Gastroesophageal sphincter (tissue), 4 donors: ENCODE data around the gene HPCAL1. TPM values are rescaled to one million over a fixed set of nuclear protein-coding genes. Genes with fewer than 3 reads are reported as not detected.

Experiments used
- ATAC-seq: fragments of 150-250 bp; one replicate; pipeline ENCODE4 v1.9.1; 2016; ENCODE audit warnings: mild to moderate bottlenecking, moderate library complexity
- H3K27ac ChIP-seq, 4 donors: fragments of 200-600 bp; sonication (generic) in 3 of 4; 1 replicate in 3 of 4; 2 replicates in 1 of 4; pipeline ENCODE4 v1.5.1; 2016 to 2019
- H3K27me3 ChIP-seq: fragments of 200-600 bp; sonication (generic); one replicate; pipeline ENCODE4 v1.5.1; 2019
- H3K36me3 ChIP-seq, 2 donors: fragments of 200-600 bp; sonication (generic); one replicate each; pipeline ENCODE4 v1.5.1; 2019; ENCODE audit warnings: control low read depth in 1 of 2
- H3K4me1 ChIP-seq, 3 donors: fragments of 200-600 bp; sonication (generic); 1 replicate in 2 of 3; 2 replicates in 1 of 3; pipeline ENCODE4 v1.5.1; 2016 to 2019; ENCODE audit warnings: control low read depth in 2 of 3
- H3K4me3 ChIP-seq, 2 donors: fragments of 200-600 bp; sonication (generic); one replicate each; pipeline ENCODE4 v1.5.1; 2019; ENCODE audit warnings: mild to moderate bottlenecking in 1 of 2, moderate library complexity in 1 of 2
- H3K9me3 ChIP-seq, 3 donors: fragments of 200-600 bp; sonication (generic); one replicate each; pipeline ENCODE4 v1.5.1; 2017 to 2019; ENCODE audit warnings: control low read depth in 2 of 3
- EP300 ChIP-seq: sonication (generic); formaldehyde crosslinking; IDR thresholded peaks from one replicate; pipeline ENCODE4 v1.6.1; 2017; ENCODE audit warnings: antibody characterized with exemption, mild to moderate bottlenecking
- POLR2A ChIP-seq, 2 donors: fragments of 450-650 bp; IDR thresholded peaks; one replicate each; pipeline ENCODE4 v1.6.1; 2017; ENCODE audit warnings: antibody characterized with exemption in 2 of 2, mild to moderate bottlenecking in 2 of 2, moderate library complexity in 1 of 2
- POLR2AphosphoS5 ChIP-seq: sonication (generic); formaldehyde crosslinking; IDR thresholded peaks from one replicate; pipeline ENCODE4 v1.6.1; 2017; ENCODE audit warnings: antibody characterized with exemption
- WGBS, 2 donors: methylation state at CpG; one replicate each; pipeline ENCODE4 v1.1.5; 2018; ENCODE audit warnings: low coverage in 1 of 2; 5-methylcytosine and 5-hydroxymethylcytosine counted together
- total RNA-seq, 4 donors: library from RNA; depleted of rRNA; stranded (reverse); fragments of >200 nt; gene quantifications; one replicate each; pipeline ENCODE4 v1.1.0, GENCODE V29; 2016
- TF ChIP-seq, protein P1 (sequence below), 4 experiments: fragments of 200-600 bp in 2 of 4; fragments of 450-650 bp in 2 of 4; sonication (generic) in 1 of 4; IDR thresholded peaks; one replicate each; pipeline ENCODE4 v1.5.1; 2017 to 2019; ENCODE audit warnings: antibody characterized with exemption in 4 of 4, mild to moderate bottlenecking in 2 of 4, moderate library complexity in 2 of 4

HPCAL1 gene
- total RNA-seq, 4 donors from 2014 or later: 17.0 to 42.1 (median 29.8) TPM

DNA sequence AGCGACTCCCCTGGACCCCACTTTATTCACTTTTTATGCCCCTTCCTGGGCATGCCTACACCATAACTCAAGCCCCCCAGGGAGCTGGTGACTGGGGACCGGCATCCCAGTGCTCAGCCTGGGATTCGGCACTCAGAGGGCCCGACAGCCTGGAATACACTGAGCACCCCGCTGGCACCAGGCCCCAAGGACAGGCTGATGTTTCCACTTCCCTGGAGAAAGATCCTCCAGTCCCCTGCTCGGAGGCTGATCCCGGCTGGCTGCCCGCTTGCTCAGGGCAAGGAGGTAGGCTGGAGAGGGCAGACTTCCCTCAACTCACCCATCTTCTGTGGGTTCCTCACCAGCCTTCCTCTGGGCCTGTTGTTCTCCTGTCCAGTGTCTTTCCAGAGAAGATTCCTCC lies 108.9 kb downstream of the HPCAL1 start:
- no CpG with 5 or more reads among the region's 8 CpGs for WGBS, 2 donors
- no peak overlapping the region for H3K4me3 ChIP-seq
- H3K27me3 ChIP-seq: no peaks in the 10 kb centered on the region
- no peak for ATAC-seq
- no peaks in the 10 kb centered on the region for H3K36me3 ChIP-seq
- H3K4me1 ChIP-seq: peaks cover 0 to 39% (median 5%) of the 10 kb centered on the region in 3 donors
- H3K9me3 ChIP-seq: no peaks in the 10 kb centered on the region
- no peak overlapping the region for H3K27ac ChIP-seq
- TF ChIP-seq POLR2A (IDR thresholded peaks at IDR 0.05) (no peak), EP300 (no peak), POLR2AphosphoS5 (no peak)
- TF ChIP-seq, protein P1, sequence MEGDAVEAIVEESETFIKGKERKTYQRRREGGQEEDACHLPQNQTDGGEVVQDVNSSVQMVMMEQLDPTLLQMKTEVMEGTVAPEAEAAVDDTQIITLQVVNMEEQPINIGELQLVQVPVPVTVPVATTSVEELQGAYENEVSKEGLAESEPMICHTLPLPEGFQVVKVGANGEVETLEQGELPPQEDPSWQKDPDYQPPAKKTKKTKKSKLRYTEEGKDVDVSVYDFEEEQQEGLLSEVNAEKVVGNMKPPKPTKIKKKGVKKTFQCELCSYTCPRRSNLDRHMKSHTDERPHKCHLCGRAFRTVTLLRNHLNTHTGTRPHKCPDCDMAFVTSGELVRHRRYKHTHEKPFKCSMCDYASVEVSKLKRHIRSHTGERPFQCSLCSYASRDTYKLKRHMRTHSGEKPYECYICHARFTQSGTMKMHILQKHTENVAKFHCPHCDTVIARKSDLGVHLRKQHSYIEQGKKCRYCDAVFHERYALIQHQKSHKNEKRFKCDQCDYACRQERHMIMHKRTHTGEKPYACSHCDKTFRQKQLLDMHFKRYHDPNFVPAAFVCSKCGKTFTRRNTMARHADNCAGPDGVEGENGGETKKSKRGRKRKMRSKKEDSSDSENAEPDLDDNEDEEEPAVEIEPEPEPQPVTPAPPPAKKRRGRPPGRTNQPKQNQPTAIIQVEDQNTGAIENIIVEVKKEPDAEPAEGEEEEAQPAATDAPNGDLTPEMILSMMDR (IDR thresholded peaks at IDR 0.05): no peak

DNA sequence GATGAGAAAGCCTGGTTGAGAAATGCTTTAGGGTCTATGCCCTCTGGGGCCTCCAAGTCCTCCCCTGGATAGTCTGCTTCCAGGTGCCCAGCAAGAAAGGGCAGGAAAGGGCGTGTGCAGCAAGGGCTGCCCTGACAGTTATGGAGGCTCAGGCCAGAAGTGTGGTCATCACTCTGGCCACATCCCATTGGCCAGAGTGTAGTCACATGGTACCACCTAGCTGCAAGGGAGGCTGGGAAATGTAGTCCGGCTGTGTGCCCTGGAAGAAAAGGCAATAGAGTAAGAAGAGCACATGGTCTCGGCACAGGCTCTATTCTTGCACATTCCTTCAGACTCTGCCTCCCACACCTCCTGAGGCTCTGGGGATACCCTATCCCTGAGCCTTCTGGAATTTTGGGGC lies 109.7 kb downstream of the HPCAL1 start:
- ATAC-seq: no peak
- H3K4me3 ChIP-seq: no peak overlapping the region
- 97% methylated on average over 2 of the region's 3 CpGs; no CpG with 5 or more reads in 1 of the 2 donors for WGBS, 2 donors
- H3K36me3 ChIP-seq: no peaks in the 10 kb centered on the region
- no peak overlapping the region for H3K27ac ChIP-seq
- no peaks in the 10 kb centered on the region for H3K9me3 ChIP-seq
- H3K27me3 ChIP-seq: no peaks in the 10 kb centered on the region
- TF ChIP-seq EP300 (no peak), POLR2AphosphoS5 (no peak), POLR2A (IDR thresholded peaks at IDR 0.05) (no peak)
- TF ChIP-seq, protein P1 (IDR thresholded peaks at IDR 0.05): no peak
- peaks cover 0 to 31% (median 4%) of the 10 kb centered on the region in 3 donors for H3K4me1 ChIP-seq

DNA sequence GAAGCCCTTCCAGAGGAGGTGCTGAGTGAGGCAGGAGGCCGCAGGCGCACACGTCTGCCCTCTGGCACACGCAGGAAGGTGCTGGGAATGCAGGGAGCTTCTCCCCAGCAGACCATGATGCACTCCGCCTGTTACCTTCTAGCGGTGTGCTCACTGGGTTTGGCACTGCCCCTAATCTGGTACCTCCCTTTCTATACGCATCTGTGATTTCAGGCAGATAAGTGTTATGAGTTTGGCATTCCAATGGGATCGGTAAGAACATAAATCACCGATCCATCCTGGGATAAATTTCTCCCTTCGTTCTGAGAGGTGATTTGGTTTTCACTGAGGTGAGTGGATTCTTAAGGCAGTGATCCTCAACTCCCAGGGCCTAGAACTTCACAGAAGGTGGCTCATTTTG lies 110.8 kb downstream of the HPCAL1 start:
- TF ChIP-seq POLR2A (IDR thresholded peaks at IDR 0.05) (no peak), POLR2AphosphoS5 (no peak), EP300 (no peak)
- TF ChIP-seq, protein P1 (IDR thresholded peaks at IDR 0.05): no peak
- Histone ChIP-seq H3K27ac (no peak overlapping the region), H3K9me3 (no peaks in the 10 kb centered on the region), H3K4me3 (no peak overlapping the region), H3K36me3 (no peaks in the 10 kb centered on the region), H3K27me3 (no peaks in the 10 kb centered on the region), H3K4me1 (peaks cover 0 to 20% (median 0%) of the 10 kb centered on the region in 3 donors)
- WGBS, 2 donors: 85 to 86% methylated on average over 2 to 4 of the region's 10 CpGs
- no peak for ATAC-seq

DNA sequence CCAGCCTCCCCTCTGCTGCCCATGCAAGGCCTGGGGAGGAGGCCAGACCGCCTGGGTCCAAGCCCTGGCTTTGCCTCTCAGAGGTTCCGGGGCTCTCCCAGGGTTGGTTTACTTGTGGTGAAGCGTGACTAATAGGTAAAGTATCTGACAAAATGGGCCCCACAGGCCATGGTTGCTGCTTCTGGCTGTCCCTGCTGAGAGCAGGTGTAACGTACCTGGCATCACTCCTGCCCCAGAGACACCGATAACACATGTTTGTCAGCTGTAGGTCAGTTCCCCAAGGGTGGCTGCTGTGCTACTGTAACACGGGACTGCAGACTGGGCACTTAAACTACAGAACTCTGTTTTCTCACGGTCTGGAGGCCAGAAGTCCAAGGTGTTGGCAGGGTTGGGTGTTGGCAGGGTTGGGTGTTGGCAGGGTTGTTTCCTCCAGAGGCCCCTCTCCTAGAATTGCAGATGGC lies 111.3 kb downstream of the HPCAL1 start:
- Histone ChIP-seq H3K27me3 (no peaks in the 10 kb centered on the region), H3K4me1 (peaks cover 0 to 15% (median 0%) of the 10 kb centered on the region in 3 donors), H3K9me3 (no peaks in the 10 kb centered on the region), H3K27ac (no peak overlapping the region), H3K36me3 (no peaks in the 10 kb centered on the region), H3K4me3 (no peak overlapping the region)
- WGBS, 2 donors: 0% methylated on average over 1 of the region's 7 CpGs; no CpG with 5 or more reads in 1 of the 2 donors
- TF ChIP-seq EP300: no peak
- no peak for TF ChIP-seq POLR2AphosphoS5
- TF ChIP-seq, protein P1 (IDR thresholded peaks at IDR 0.05): no peak
- no peak for TF ChIP-seq POLR2A (IDR thresholded peaks at IDR 0.05)
- no peak for ATAC-seq

DNA sequence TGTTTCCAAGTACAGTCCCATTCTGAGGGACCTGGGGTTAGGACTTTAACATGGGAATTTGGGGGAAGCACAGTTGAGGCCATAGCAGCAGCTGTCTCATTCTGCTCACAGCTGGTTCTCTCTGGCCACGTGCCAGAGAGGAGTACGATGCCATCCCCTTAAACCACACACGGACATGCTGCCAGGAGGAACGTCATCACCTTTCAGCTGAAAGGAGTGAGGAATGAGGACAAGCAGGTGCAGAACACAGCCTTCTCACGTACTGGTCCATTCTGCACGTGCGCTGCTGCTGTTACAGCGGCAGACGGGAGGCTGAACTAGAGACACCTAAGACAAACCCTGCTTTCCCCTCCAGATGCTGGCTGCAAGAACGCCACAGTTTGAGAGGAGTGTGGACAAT lies 111.9 kb downstream of the HPCAL1 start:
- H3K36me3 ChIP-seq: peaks cover 0 to 3% of the 10 kb centered on the region in 2 donors
- WGBS, 2 donors: 27% methylated on average over 2 of the region's 10 CpGs; no CpG with 5 or more reads in 1 of the 2 donors
- ATAC-seq: no peak

More for the DNA sequence above, 111.9 kb downstream of the HPCAL1 start:
- TF ChIP-seq EP300 (no peak), POLR2A (IDR thresholded peaks at IDR 0.05) (no peak), POLR2AphosphoS5 (no peak)
- TF ChIP-seq, protein P1 (IDR thresholded peaks at IDR 0.05): no peak
- no peak overlapping the region for H3K4me3 ChIP-seq
- H3K4me1 ChIP-seq: peaks cover 0 to 9% (median 0%) of the 10 kb centered on the region in 3 donors
- H3K9me3 ChIP-seq: no peaks in the 10 kb centered on the region
- no peaks in the 10 kb centered on the region for H3K27me3 ChIP-seq
- no peak overlapping the region for H3K27ac ChIP-seq
